NCI-H1048 (cell line): ENCODE data around the gene ALOX15.
"Not testable (repeated sequence)": the region's sequence is repeated elsewhere in the genome, so short reads cannot be mapped to it uniquely, and the experiment has no call there.

Experiments
- DNase-seq: peaks from one replicate; lab custom pipeline; 2025; lab: John Stamatoyannopoulos, UW

Gene ALOX15

GRCh38 chr17:4594406-4594805 lies 47.1 kb downstream of the ALOX15 start:
- no peak for DNase-seq

- DNase-seq: no peak
These were observed 48.5 kb downstream of the ALOX15 start for GRCh38 chr17:4593021-4593421.

- DNase-seq: no peak
These were observed 49.1 kb downstream of the ALOX15 start for GRCh38 chr17:4592240-4593005.

- no peak for DNase-seq
These were observed 49.9 kb downstream of the ALOX15 start for GRCh38 chr17:4591529-4591928.

GRCh38 chr17:4590981-4591453 lies 50.5 kb downstream of the ALOX15 start:
- DNase-seq: no peak

- not testable (repeated sequence) for DNase-seq
These were observed 51.4 kb downstream of the ALOX15 start for GRCh38 chr17:4590042-4590441.

GRCh38 chr17:4588898-4589625 lies 52.4 kb downstream of the ALOX15 start:
- DNase-seq: no peak

- no peak for DNase-seq
These were observed 53.1 kb downstream of the ALOX15 start for GRCh38 chr17:4588391-4588790.

GRCh38 chr17:4587803-4588202 lies 53.7 kb downstream of the ALOX15 start:
- DNase-seq: no peak

GRCh38 chr17:4587195-4587594 lies 54.3 kb downstream of the ALOX15 start:
- DNase-seq: no peak

GRCh38 chr17:4586043-4586442 lies 55.4 kb downstream of the ALOX15 start:
- DNase-seq: no peak

GRCh38 chr17:4585638-4585994 lies 55.9 kb downstream of the ALOX15 start:
- DNase-seq: no peak

GRCh38 chr17:4584917-4585637 lies 56.4 kb downstream of the ALOX15 start:
- no peak for DNase-seq

GRCh38 chr17:4584101-4584916 lies 57.2 kb downstream of the ALOX15 start, which contains the start of gene SMTNL2:
Gene SMTNL2 (plus strand): TSS chr17:4584529. CDS start chr17:4584606, 77 bp downstream.
- no peak for DNase-seq

GRCh38 chr17:4583782-4584100 lies 57.7 kb downstream of the ALOX15 start:
- no peak for DNase-seq

- DNase-seq: no peak
These were observed 58.3 kb downstream of the ALOX15 start for GRCh38 chr17:4583206-4583605.

GRCh38 chr17:4582691-4583090 lies 58.8 kb downstream of the ALOX15 start:
- no peak for DNase-seq

GRCh38 chr17:4582101-4582501 lies 59.4 kb downstream of the ALOX15 start:
- no peak for DNase-seq
